K562 (cell line): ENCODE results near the gene PACRG. TPM values are rescaled to one million over a fixed set of nuclear protein-coding genes. Genes with fewer than 3 reads are reported as not detected.
A peak's percentile ranks its signal among the peaks of the same experiment; 100 is the strongest.

Source experiments
- ATAC-seq: fragments of 200-7000 bp; cut with Tn5 transposase; 3 replicates; pipeline ENCODE4 v1.9.1; 2020; ENCODE audit warnings: moderate library complexity
- BruUV-seq: library from RNA; stranded (reverse); fragments of 400-500 nt; replicated peaks from 2 replicates; lab custom pipeline; 2021; lab: Mats Ljungman, UMichigan
- CTCF ChIA-PET: fragments of 300-600 bp; formaldehyde crosslinking; extraction: SDS; loops from one replicate; lab custom pipeline; 2021; ENCODE audit warnings: low intra/inter-chr PET ratio; lab: Yijun Ruan, JAX
- POLR2A ChIA-PET: fragments of 300-600, 350-650 bp; sonication (Branson Sonifier 250); formaldehyde crosslinking; extraction: SDS; loops from one replicate; lab custom pipeline; 2021; ENCODE audit warnings: antibody characterized with exemption, inconsistent platforms; lab: Yijun Ruan, JAX
- DNase-seq, 4 experiments: peaks; one replicate each; pipeline versions ENCODE4 v3.0.0 to v3.0.0-alpha.2; 2011 to 2018; ENCODE audit warnings: low spot score in 3 of 4, mixed read lengths in 3 of 4; ENCODE audit errors: extremely low read depth in 1 of 4
- FAIRE-seq: peaks from 2 replicates; lab custom pipeline; 2011; peaks lifted over from hg19 to GRCh38; lab: Jason Lieb, UNC
- H2AFZ ChIP-seq: 2 replicates; pipeline ENCODE4 v1.6.0; 2011; ENCODE audit warnings: low read depth, low read length, control low read depth, inconsistent platforms
- H3K27ac ChIP-seq: fragments of 200-600 bp; 3 replicates; pipeline ENCODE4 v1.8.0; 2011; ENCODE audit warnings: low read depth, mild to moderate bottlenecking, control low read depth, inconsistent platforms, low read length, moderate library complexity, mixed read lengths; ENCODE audit errors: extremely low read depth
- H3K27me3 ChIP-seq, 2 experiments: fragments of 300-600 bp in 1 of 2; 2 replicates in 1 of 2; 3 replicates in 1 of 2; pipeline versions ENCODE4 v1.6.0 to v1.8.0; 2011; ENCODE audit warnings: inconsistent platforms in 2 of 2, low read length in 2 of 2, mild to moderate bottlenecking in 1 of 2, mixed read lengths in 1 of 2, moderate library complexity in 1 of 2; ENCODE audit not compliant: control insufficient read depth in 2 of 2, insufficient read depth in 2 of 2
- H3K36me3 ChIP-seq: fragments of 300-600 bp; 3 replicates; pipeline ENCODE4 v1.8.0; 2011; ENCODE audit warnings: mild to moderate bottlenecking, low read length, inconsistent platforms; ENCODE audit not compliant: control insufficient read depth, insufficient read depth
- H3K4me1 ChIP-seq, 2 experiments: fragments of 200-600 bp in 1 of 2; replicated peaks in 1 of 2; 2 replicates in 1 of 2; 3 replicates in 1 of 2; pipeline versions ENCODE4 v1.5.1 to v1.8.0; 2011; ENCODE audit warnings: inconsistent platforms in 2 of 2, low read length in 2 of 2, mild to moderate bottlenecking in 1 of 2, mixed read lengths in 1 of 2, moderate library complexity in 1 of 2; ENCODE audit not compliant: control insufficient read depth in 2 of 2, insufficient read depth in 2 of 2
- H3K4me2 ChIP-seq: 2 replicates; pipeline ENCODE4 v1.6.1; 2011; ENCODE audit warnings: low read length, control low read depth, inconsistent platforms, mixed read lengths; ENCODE audit not compliant: insufficient read depth
- H3K4me3 ChIP-seq: fragments of 200-600 bp; sonication (generic), shearing (Covaris generic); 2 replicates; pipeline ENCODE4 v1.5.1; 2016; ENCODE audit warnings: control low read depth, inconsistent platforms
- H3K79me2 ChIP-seq: fragments of 200-600 bp; 3 replicates; pipeline ENCODE4 v1.8.0; 2011; ENCODE audit warnings: low read length, inconsistent platforms; ENCODE audit not compliant: control insufficient read depth, insufficient read depth
- H3K9ac ChIP-seq, 2 experiments: 2 replicates each; pipeline versions ENCODE4 v1.6.0 to v1.6.1; 2011; ENCODE audit warnings: low read depth in 2 of 2, low read length in 2 of 2, control low read depth in 1 of 2, inconsistent platforms in 1 of 2, mild to moderate bottlenecking in 1 of 2, mixed read lengths in 1 of 2; ENCODE audit not compliant: insufficient read depth in 1 of 2
- H3K9me1 ChIP-seq: one replicate; pipeline ENCODE4 v1.6.0; 2011; ENCODE audit warnings: inconsistent platforms, mild to moderate bottlenecking, low read length, moderate library complexity; ENCODE audit not compliant: control insufficient read depth, insufficient read depth
- H3K9me3 ChIP-seq: replicated peaks from 2 replicates; pipeline ENCODE4 v1.5.1; 2011; ENCODE audit warnings: low read depth, low read length, inconsistent platforms; ENCODE audit not compliant: control insufficient read depth, insufficient read depth
- H4K20me1 ChIP-seq: replicated peaks from 2 replicates; pipeline ENCODE4 v1.6.1; 2011; ENCODE audit warnings: low read length, inconsistent platforms, mixed read lengths; ENCODE audit not compliant: control insufficient read depth, insufficient read depth
- DDX20 ChIP-seq: fragments of 450-650 bp; IDR thresholded peaks from 2 replicates; pipeline ENCODE4 v1.6.1; 2016; ENCODE audit warnings: missing genetic modification characterization, low read depth, mild to moderate bottlenecking, missing compliant biosample characterization, moderate library complexity
- HCFC1 ChIP-seq: IDR thresholded peaks from 2 replicates; pipeline ENCODE4 v1.6.1; 2012; ENCODE audit warnings: low read depth, low read length, improper control_type of control experiment
- TGIF2 ChIP-seq: sonication (generic); formaldehyde crosslinking; IDR thresholded peaks from 2 replicates; pipeline ENCODE4 v1.8.1; 2022; ENCODE audit warnings: mild to moderate bottlenecking, missing genetic modification reagents, moderate library complexity
- ZNF507 ChIP-seq: conservative IDR thresholded peaks from 2 replicates; pipeline ENCODE4 v1.6.1; 2017; ENCODE audit warnings: missing genetic modification characterization, missing compliant biosample characterization
- WGBS: fragments of 100-300 bp; shearing (Covaris generic); methylation state at CpG from one replicate; pipeline ENCODE4 v1.1.6; 2016; ENCODE audit warnings: low coverage, mixed read lengths; ENCODE audit not compliant: insufficient coverage; ENCODE audit errors: missing lambda C conversion rate; 5-methylcytosine and 5-hydroxymethylcytosine counted together
- in situ Hi-C: fragments of 300-500 bp; cut with MboI; formaldehyde crosslinking; loops from 4 replicates; pipeline ENCODE4 v1.15.0; 2018; ENCODE audit warnings: inconsistent platforms, mixed read lengths
- intact Hi-C: fragments of 100-400 bp; cut with micrococcal nuclease; formaldehyde crosslinking; loops from 2 replicates; pipeline ENCODE4 v1.14.2; 2022
- polyA plus RNA-seq, 8 experiments: library from polyadenylated mRNA; depleted of rRNA in 4 of 8; stranded (reverse) in 5 of 8; unstranded in 3 of 8; fragments of >200 nt; fragmentation: Nextera tagmentation in 2 of 8; fragmentation: Illumina TruSeq in 1 of 8; extraction: Ambion mirVana in 2 of 8; extraction: Trizol in 1 of 8; gene quantifications; 2 replicates each; pipeline versions ENCODE4 v1.2.1 to v1.2.3, GENCODE V29; 2011 to 2014; ENCODE audit warnings: inconsistent platforms in 1 of 8, missing spikeins in 1 of 8
- total RNA-seq, 7 experiments: library from RNA; depleted of rRNA in 6 of 7; stranded (reverse); fragments of >200 nt in 6 of 7; fragmentation: Illumina TruSeq in 2 of 7; extraction: Trizol in 2 of 7; gene quantifications; 2 replicates each; pipeline versions ENCODE4 v1.2.1 to v1.2.3, GENCODE V29; 2011 to 2021; ENCODE audit warnings: low replicate concordance in 1 of 7
- TF ChIP-seq, protein P1 (sequence below), 2 experiments: fragments of 450-650 bp in 1 of 2; sonication (generic) in 1 of 2; formaldehyde crosslinking in 1 of 2; IDR thresholded peaks in 1 of 2; conservative IDR thresholded peaks in 1 of 2; 2 replicates each; pipeline versions ENCODE4 v1.6.1 to v1.8.1; 2016 to 2023; ENCODE audit warnings: mild to moderate bottlenecking in 2 of 2, moderate library complexity in 2 of 2, inconsistent platforms in 1 of 2, missing genetic modification reagents in 1 of 2

PACRG gene
- total and polyA plus RNA-seq, 9 of the 15 experiments (the other 6 are each of a cell fraction or from before 2014, with no cell fraction given) = 0.04 TPM; not detected in 8

DNA sequence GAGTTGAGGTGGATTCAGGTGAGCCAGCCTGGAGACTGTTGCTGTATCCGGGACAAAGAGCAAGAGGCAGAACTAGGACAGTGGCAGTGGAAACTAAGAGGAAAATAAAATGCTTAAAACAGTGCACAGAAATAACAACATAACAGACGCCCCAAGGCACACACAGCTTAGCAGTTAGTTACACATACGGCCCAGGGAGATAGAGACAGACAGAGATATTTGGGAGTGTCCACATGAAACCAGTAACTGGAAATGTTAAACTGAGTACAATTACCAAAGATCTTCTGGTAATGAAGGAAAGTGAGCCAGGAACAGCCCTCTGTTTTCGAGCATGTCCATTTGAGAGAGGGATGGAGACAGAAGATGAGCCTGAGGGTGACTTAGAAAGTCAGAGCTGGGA, 449.2 kb downstream of the PACRG start:
- in situ Hi-C loops (no loop called here), intact Hi-C loops (no loop called here)
- no peak for DNase-seq
- Histone ChIP-seq H3K27ac (no peak overlapping the region), H3K9ac (no peak overlapping the region), H3K36me3 (no peaks in the 10 kb centered on the region), H3K9me1 (no peaks in the 10 kb centered on the region), H3K4me2 (no peak overlapping the region), H3K9me3 (no peaks in the 10 kb centered on the region), H3K4me1 (peaks cover 0 to 14% of the 10 kb centered on the region in 2 experiments; a peak in 3 of 5 replicates), H4K20me1 (no peaks in the 10 kb centered on the region), H2AFZ (no peak overlapping the region), H3K4me3 (no peak overlapping the region), H3K27me3 (peaks cover 0 to 14% of the 10 kb centered on the region in 2 experiments; a peak in 2 of 5 replicates), H3K79me2 (no peaks in the 10 kb centered on the region)
- no peak for ATAC-seq
- FAIRE-seq = no peak
- TF ChIP-seq, protein P1, sequence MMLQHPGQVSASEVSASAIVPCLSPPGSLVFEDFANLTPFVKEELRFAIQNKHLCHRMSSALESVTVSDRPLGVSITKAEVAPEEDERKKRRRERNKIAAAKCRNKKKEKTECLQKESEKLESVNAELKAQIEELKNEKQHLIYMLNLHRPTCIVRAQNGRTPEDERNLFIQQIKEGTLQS (IDR thresholded peaks at IDR 0.05) = 0 out of 2 replicates have a peak, but pooled peaks have one; percentile 2
- TF ChIP-seq, protein P1 (CRISPR knock-in tag; conservative IDR thresholded peaks at IDR 0.05) = no peak
- TF ChIP-seq TGIF2 (CRISPR knock-in tag) = no peak
- WGBS = 7% methylated on average over 4 of the region's 4 CpGs
- BruUV-seq = no TSS peak
- CTCF ChIA-PET = no interaction called here
- POLR2A ChIA-PET = no interaction called here

DNA sequence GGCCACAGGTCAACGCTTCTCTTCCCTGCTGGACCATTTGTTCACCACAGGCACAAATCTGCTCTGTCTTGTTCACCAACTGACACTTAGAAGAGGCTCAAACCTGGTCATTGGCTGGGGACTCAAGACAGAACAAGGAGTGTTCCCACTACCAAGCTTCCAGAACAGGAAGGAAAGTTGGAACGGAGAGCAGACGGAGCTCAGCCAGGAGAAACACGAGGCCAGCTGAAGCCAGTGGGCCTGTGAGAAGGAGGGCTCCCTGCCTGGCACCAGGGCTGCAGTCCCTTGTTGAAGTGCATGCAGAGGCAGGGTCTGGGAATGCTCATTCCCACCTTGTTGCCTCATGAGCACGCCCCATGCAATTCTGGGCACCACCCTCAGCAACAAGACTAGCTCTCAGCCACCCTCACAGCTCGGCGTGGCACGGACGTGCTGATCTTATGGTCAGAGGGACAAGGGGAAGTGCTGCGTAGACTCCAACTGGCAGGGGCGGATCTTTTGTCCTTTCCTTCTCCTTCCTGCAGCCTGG, 450.2 kb downstream of the PACRG start:
- intact Hi-C loops = no loop called here
- Histone ChIP-seq H3K4me1 (peaks cover 0 to 14% of the 10 kb centered on the region in 2 experiments; a peak in 3 of 5 replicates), H3K27me3 (peaks cover under 1 to 16% of the 10 kb centered on the region in 2 experiments; a peak in 3 of 5 replicates), H3K27ac (no peak overlapping the region), H3K9ac (no peak overlapping the region), H3K9me1 (no peaks in the 10 kb centered on the region), H3K4me3 (no peak overlapping the region), H3K36me3 (no peaks in the 10 kb centered on the region), H3K79me2 (no peaks in the 10 kb centered on the region), H3K9me3 (no peaks in the 10 kb centered on the region), H2AFZ (no peak overlapping the region), H4K20me1 (no peaks in the 10 kb centered on the region), H3K4me2 (no peak overlapping the region)
- FAIRE-seq (no peak), DNase-seq (no peak), ATAC-seq (no peak)
- ChIA-PET POLR2A (interaction anchor here (0.6 to 1.4 kb wide), 3 partner anchors 10 to 63 kb away, joined by 3 to 5 read pairs (median 3); no protein-coding TSS in a partner anchor), CTCF (no interaction called here)
- in situ Hi-C loops = no loop called here
- WGBS = 26% methylated on average over 9 of the region's 11 CpGs
- BruUV-seq = no TSS peak
- TF ChIP-seq HCFC1 (no peak), ZNF507 (tag) (no peak), DDX20 (no peak)
